Ascending aorta (tissue), 2 donors: ENCODE measurements around the gene WDR70. TPM values are rescaled to one million over a fixed set of nuclear protein-coding genes. Genes with fewer than 3 reads are reported as not detected.

Source experiments
- DNase-seq, 2 donors: peaks; one replicate each; pipeline ENCODE4 v3.0.0-alpha.2; 2019; ENCODE audit warnings: low spot score in 2 of 2
- H3K27ac ChIP-seq, 2 donors: fragments of 200-600 bp; sonication (generic); one replicate each; pipeline ENCODE4 v1.5.1; 2016 to 2017; ENCODE audit warnings: mild to moderate bottlenecking in 1 of 2
- H3K27me3 ChIP-seq: fragments of 200-600 bp; sonication (generic); one replicate; pipeline ENCODE4 v1.5.1; 2017
- H3K36me3 ChIP-seq, 2 donors: fragments of 200-600 bp; sonication (generic); one replicate each; pipeline ENCODE4 v1.5.1; 2016
- H3K4me1 ChIP-seq, 2 donors: fragments of 200-600 bp; sonication (generic); one replicate each; pipeline ENCODE4 v1.5.1; 2016 to 2017; ENCODE audit warnings: mild to moderate bottlenecking in 1 of 2
- H3K4me3 ChIP-seq, 2 donors: fragments of 200-600 bp; sonication (generic); one replicate each; pipeline ENCODE4 v1.5.1; 2016 to 2017; ENCODE audit warnings: mild to moderate bottlenecking in 1 of 2
- H3K9me3 ChIP-seq, 2 donors: fragments of 200-600 bp; sonication (generic); one replicate each; pipeline ENCODE4 v1.5.1; 2016
- CTCF ChIP-seq, 3 experiments: fragments of 200-600 bp in 2 of 3; fragments of 450-650 bp in 1 of 3; sonication (generic) in 2 of 3; IDR thresholded peaks; one replicate each; pipeline ENCODE4 v1.5.1; 2016 to 2019; ENCODE audit warnings: antibody characterized with exemption in 3 of 3, mild to moderate bottlenecking in 1 of 3, moderate library complexity in 1 of 3
- intact Hi-C: fragments of 100-400 bp; cut with DNase I; formaldehyde crosslinking; loops from one replicate; pipeline ENCODE4 v1.15.1; 2023
- total RNA-seq: library from RNA; depleted of rRNA; stranded (reverse); fragments of >200 nt; gene quantifications from one replicate; pipeline ENCODE4 v1.1.0, GENCODE V29; 2016

WDR70 gene
- total RNA-seq, 1 donor from 2014 or later, result 8.7 TPM

DNA sequence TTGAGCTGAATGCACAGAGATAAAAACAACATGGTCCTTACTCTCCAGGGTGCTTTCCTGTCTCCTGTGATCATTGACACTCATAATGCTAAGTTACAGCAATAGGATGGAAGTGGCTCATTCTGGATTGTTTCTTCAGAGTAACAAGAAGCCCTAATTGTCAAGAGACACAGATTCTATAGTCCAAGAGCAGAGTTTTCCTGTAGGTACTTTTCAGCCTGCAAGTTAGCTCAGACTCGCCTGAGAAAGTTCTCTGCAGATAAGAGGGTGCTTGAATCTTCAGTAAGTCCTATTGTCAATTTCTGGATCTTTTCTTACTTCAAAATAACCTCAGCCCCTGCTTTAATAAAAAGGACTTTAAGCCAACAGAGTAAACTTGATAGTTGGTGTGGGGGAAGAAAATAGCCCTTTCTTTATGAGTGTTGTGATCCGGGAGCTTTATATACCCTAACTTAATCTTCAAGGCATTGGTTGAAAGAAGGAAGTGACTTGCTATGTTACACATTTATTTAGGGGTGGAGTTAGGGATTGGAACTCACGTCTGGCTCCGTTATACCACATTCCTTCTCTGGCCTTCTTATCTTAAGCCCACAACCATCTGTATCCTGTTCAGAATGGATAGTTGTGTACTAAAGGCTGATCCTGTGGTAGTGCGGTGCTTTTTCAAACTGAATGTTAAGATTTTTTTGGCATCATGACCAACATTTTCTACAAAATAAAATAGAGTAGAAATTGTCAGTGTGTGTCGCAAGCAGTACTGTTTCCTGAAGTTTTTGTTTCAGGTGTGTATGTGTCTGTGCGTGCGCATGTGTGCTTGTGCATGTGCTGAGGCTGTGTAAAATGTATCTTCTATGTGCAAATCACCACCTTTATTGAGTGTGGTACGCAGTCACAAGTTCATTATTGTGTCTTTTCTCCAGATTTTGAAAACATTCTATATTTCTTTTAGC is 173.9 kb downstream of the WDR70 start:
- H3K4me3 ChIP-seq, result no peak overlapping the region
- intact Hi-C loops, result no loop called here
- H3K27ac ChIP-seq, result no peak overlapping the region

DNA sequence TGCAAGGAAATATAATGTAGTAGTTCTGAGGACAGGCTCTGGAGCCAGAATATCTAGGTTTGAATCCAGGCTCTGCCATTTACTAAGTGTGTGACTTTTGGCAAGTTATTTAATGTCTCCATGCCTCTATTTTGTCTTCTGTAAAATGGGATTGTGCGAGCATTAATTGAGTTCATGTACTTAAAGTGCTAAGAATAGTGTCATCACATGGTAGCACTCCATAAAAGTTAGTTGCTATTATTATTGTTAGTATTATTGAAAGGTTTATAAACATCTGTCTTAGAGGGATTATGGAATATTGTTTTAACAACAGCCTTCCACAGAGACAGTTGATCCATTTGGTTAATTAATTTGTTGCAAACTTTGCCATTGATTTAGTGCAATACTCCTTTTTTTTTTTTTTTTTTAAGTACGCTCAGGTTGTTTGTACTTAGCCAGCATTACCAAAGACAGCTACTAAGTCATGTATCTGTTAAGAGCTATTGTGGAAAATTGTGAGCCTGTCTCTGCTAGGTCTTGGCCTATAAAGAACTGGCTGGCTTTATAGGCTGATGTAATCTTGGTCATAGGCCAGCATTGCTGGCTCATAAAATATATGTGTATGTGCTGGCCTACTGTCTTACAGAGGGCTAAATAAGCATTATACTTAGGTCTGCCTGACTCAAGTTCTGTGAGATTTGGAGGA is 174.7 kb downstream of the WDR70 start:
- H3K4me3 ChIP-seq, result no peak overlapping the region
- intact Hi-C loops, result no loop called here
- no peaks in the 10 kb centered on the region for H3K36me3 ChIP-seq
- H3K4me1 ChIP-seq, result no peaks in the 10 kb centered on the region
- H3K27me3 ChIP-seq, result no peaks in the 10 kb centered on the region
- H3K9me3 ChIP-seq, result peaks cover 0 to 6% of the 10 kb centered on the region in 2 donors
- no peak for DNase-seq
- no peak overlapping the region for H3K27ac ChIP-seq
- no peak for TF ChIP-seq CTCF (IDR thresholded peaks at IDR 0.05)

More for the DNA sequence above, 173.9 kb downstream of the WDR70 start:
- no peak for TF ChIP-seq CTCF (IDR thresholded peaks at IDR 0.05)
- H3K27me3 ChIP-seq, result no peaks in the 10 kb centered on the region
- H3K4me1 ChIP-seq, result no peaks in the 10 kb centered on the region
- no peaks in the 10 kb centered on the region for H3K36me3 ChIP-seq
- no peak for DNase-seq
- H3K9me3 ChIP-seq, result peaks cover 0 to 6% of the 10 kb centered on the region in 2 donors

GRCh38 chr5:37554405-37554739 is 175.3 kb downstream of the WDR70 start:
- no peaks in the 10 kb centered on the region for H3K27me3 ChIP-seq
- no peak for TF ChIP-seq CTCF (IDR thresholded peaks at IDR 0.05)
- peaks cover 0 to 6% of the 10 kb centered on the region in 2 donors for H3K9me3 ChIP-seq
- DNase-seq, result no peak
- H3K4me3 ChIP-seq, result no peak overlapping the region
- H3K27ac ChIP-seq, result no peak overlapping the region
- no peaks in the 10 kb centered on the region for H3K4me1 ChIP-seq
- intact Hi-C loops, result no loop called here
- no peaks in the 10 kb centered on the region for H3K36me3 ChIP-seq

DNA sequence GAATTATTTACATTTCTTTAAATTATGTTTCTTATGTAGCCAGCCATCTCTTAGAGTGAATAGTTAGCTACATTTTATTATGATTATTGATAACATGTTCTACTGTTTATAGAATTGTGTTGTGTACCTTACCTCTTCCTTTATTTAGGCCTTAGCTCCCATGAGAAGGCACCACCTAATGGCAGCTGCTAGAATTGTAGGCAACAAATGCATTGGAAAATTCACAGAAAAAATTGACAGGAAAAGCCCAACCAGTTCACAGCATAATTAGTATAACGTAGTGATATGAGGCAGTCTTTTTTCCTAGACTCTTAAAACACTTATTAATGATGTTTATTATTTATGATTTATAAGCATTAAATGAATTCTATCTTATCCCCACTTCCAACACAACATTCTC is 175.8 kb downstream of the WDR70 start:
- Histone ChIP-seq H3K9me3 (peaks cover 0 to 6% of the 10 kb centered on the region in 2 donors), H3K27me3 (no peaks in the 10 kb centered on the region), H3K4me3 (no peak overlapping the region), H3K4me1 (no peaks in the 10 kb centered on the region), H3K36me3 (no peaks in the 10 kb centered on the region), H3K27ac (no peak overlapping the region)
- no peak for TF ChIP-seq CTCF (IDR thresholded peaks at IDR 0.05)
- intact Hi-C loops, result no loop called here
- no peak for DNase-seq

DNA sequence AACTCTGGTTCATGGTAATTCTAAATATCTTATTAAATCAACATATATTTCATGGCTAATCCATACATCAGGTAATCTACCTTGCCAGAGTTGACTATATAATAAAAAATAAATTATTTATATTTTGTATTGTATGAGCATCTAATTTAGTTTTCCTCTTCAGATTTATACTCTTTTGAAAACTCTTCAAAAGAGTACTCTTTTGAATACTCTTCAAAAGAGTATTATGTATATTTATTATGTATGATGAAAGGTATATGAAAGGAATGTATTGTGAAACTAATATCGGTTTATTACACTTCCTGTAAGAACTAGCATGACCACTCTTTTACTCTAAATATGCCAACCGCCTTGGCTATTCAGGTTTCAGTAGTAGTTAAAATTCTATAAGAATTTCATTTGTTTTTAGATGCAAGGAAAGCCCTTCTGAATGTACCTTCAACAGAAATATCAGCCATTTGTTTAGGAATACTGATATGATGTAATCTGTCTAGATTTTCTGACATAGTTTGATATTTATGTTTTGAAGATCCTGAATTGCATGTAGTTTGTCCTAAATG is 178.7 kb downstream of the WDR70 start:
- no peaks in the 10 kb centered on the region for H3K4me1 ChIP-seq

More for the DNA sequence above, 178.7 kb downstream of the WDR70 start:
- Histone ChIP-seq H3K9me3 (peaks cover 0 to 6% of the 10 kb centered on the region in 2 donors), H3K27me3 (no peaks in the 10 kb centered on the region), H3K36me3 (no peaks in the 10 kb centered on the region), H3K27ac (no peak overlapping the region), H3K4me3 (no peak overlapping the region)
- intact Hi-C loops, result no loop called here
- no peak for TF ChIP-seq CTCF (IDR thresholded peaks at IDR 0.05)
- no peak for DNase-seq
